HCT116 (cell line): ENCODE measurements around the gene CMC2.

Experiments used
- CBX3 ChIP-seq: IDR thresholded peaks from 2 replicates; pipeline ENCODE4 v1.6.1; 2012; ENCODE audit warnings: low read depth
- CEBPB ChIP-seq: IDR thresholded peaks from 2 replicates; pipeline ENCODE4 v1.6.1; 2012; ENCODE audit warnings: low read depth
- CTCF ChIP-seq, 3 experiments: fragments of 200-600 bp in 1 of 3; sonication (generic) in 1 of 3; IDR thresholded peaks in 2 of 3; conservative IDR thresholded peaks in 1 of 3; 2 replicates each; pipeline ENCODE4 v1.5.1; 2012 to 2017; ENCODE audit warnings: low read depth in 2 of 3, low read length in 2 of 3, antibody characterized with exemption in 1 of 3, borderline replicate concordance in 1 of 3, control low read depth in 1 of 3, mild to moderate bottlenecking in 1 of 3, mixed read lengths in 1 of 3, mixed run types in 1 of 3, moderate library complexity in 1 of 3; ENCODE audit not compliant: insufficient read depth in 1 of 3
- EGR1 ChIP-seq: IDR thresholded peaks from 2 replicates; pipeline ENCODE4 v1.6.1; 2012; ENCODE audit warnings: low read depth
- EZH2 ChIP-seq: fragments of 200-600 bp; sonication (generic); IDR thresholded peaks from 2 replicates; pipeline ENCODE4 v1.6.1; 2017; ENCODE audit warnings: antibody characterized with exemption, mixed run types
- FOSL1 ChIP-seq: IDR thresholded peaks from 2 replicates; pipeline ENCODE4 v1.6.1; 2012; ENCODE audit warnings: low read depth
- MAX ChIP-seq: IDR thresholded peaks from 2 replicates; pipeline ENCODE4 v1.6.1; 2012
- POLR2A ChIP-seq: IDR thresholded peaks from 2 replicates; pipeline ENCODE4 v1.7.0; 2011; ENCODE audit warnings: borderline replicate concordance; ENCODE audit not compliant: insufficient read depth, insufficient read length; ENCODE audit errors: extremely low read depth
- POLR2AphosphoS5 ChIP-seq: IDR thresholded peaks from 2 replicates; pipeline ENCODE4 v1.6.1; 2011; ENCODE audit warnings: mild to moderate bottlenecking, low read depth, low read length, moderate library complexity
- REST ChIP-seq: IDR thresholded peaks from 2 replicates; pipeline ENCODE4 v1.6.1; 2012; ENCODE audit warnings: low read depth
- SP1 ChIP-seq: IDR thresholded peaks from 2 replicates; pipeline ENCODE4 v1.6.1; 2012; ENCODE audit warnings: low read depth
- SRF ChIP-seq: IDR thresholded peaks from 2 replicates; pipeline ENCODE4 v1.6.1; 2012; ENCODE audit warnings: low read depth
- ZFX ChIP-seq: fragments of 450-650 bp; IDR thresholded peaks from 2 replicates; pipeline ENCODE4 v1.6.1; 2017
- ZNF274 ChIP-seq: fragments of 200-500 bp; sonication (Bioruptor generic); IDR thresholded peaks from 2 replicates; pipeline ENCODE4 v1.6.1; 2014; ENCODE audit warnings: mild to moderate bottlenecking, low read depth, low read length, inconsistent platforms

- TF ChIP-seq CBX3, result no peak
- peak; percentile 92 for TF ChIP-seq POLR2A
- no peak for TF ChIP-seq CTCF (IDR thresholded peaks at IDR 0.05 in 2 of 3, conservative IDR thresholded peaks at IDR 0.05 in 1 of 3; ENCODE audit: borderline replicate concordance in 1 of 3, insufficient read depth in 1 of 3, low read depth in 2 of 3, low read length in 2 of 3)
- TF ChIP-seq CEBPB, result no peak
- TF ChIP-seq ZFX, result peak; percentile 6; the same call in 1 of the 2 replicates
- no peak for TF ChIP-seq EZH2
- TF ChIP-seq SRF, result no peak
- TF ChIP-seq FOSL1, result no peak
- TF ChIP-seq SP1, result no peak
- no peak for TF ChIP-seq EGR1
- no peak for TF ChIP-seq ZNF274
- peak; percentile 86 for TF ChIP-seq POLR2AphosphoS5
- TF ChIP-seq MAX, result no peak
- TF ChIP-seq REST, result no peak
Measured at GRCh38 chr16:81006813-81007695, at the start of gene CMC2, which contains the start of gene CENPN.
